Stimulated activated CD8-positive, alpha-beta memory T cell treated with anti-CD3 and anti-CD28 coated beads, Interleukin-7, amount 100 ng/mL, for 48 hours (primary cell): ENCODE results near the gene TENM4.

Experiments used
- DNase-seq, 2 donors: peaks; one replicate each; pipeline ENCODE4 v3.0.0-alpha.2; 2020; ENCODE audit warnings: low read depth in 1 of 2; ENCODE audit errors: extremely low read depth in 1 of 2

TENM4 gene

GRCh38 chr11:79421820-79422219 lies 19.0 kb downstream of the TENM4 start:
- no peak for DNase-seq

GRCh38 chr11:79419120-79419519 lies 21.7 kb downstream of the TENM4 start:
- no peak for DNase-seq

- DNase-seq, result no peak
Measured at GRCh38 chr11:79418241-79418640, 22.6 kb downstream of the TENM4 start.

- DNase-seq, result no peak
Measured at GRCh38 chr11:79417069-79417920, 23.5 kb downstream of the TENM4 start.

- no peak for DNase-seq
Measured at GRCh38 chr11:79415912-79416311, 24.9 kb downstream of the TENM4 start.

GRCh38 chr11:79415411-79415810 lies 25.4 kb downstream of the TENM4 start:
- no peak for DNase-seq

- DNase-seq, result no peak
Measured at GRCh38 chr11:79414644-79415317, 26.0 kb downstream of the TENM4 start.

GRCh38 chr11:79414041-79414440 lies 26.8 kb downstream of the TENM4 start:
- no peak for DNase-seq

GRCh38 chr11:79413268-79413667 lies 27.6 kb downstream of the TENM4 start:
- DNase-seq, result no peak

- no peak for DNase-seq
Measured at GRCh38 chr11:79412761-79413160, 28.1 kb downstream of the TENM4 start.

- DNase-seq, result no peak
Measured at GRCh38 chr11:79409330-79409729, 31.5 kb downstream of the TENM4 start.

- DNase-seq, result no peak
Measured at GRCh38 chr11:79406376-79406775, 34.5 kb downstream of the TENM4 start.

GRCh38 chr11:79404806-79405205 lies 36.0 kb downstream of the TENM4 start:
- DNase-seq, result no peak

GRCh38 chr11:79404325-79404724 lies 36.5 kb downstream of the TENM4 start:
- DNase-seq, result no peak

- no peak for DNase-seq
Measured at GRCh38 chr11:79403839-79404238, 37.0 kb downstream of the TENM4 start.

- DNase-seq, result no peak
Measured at GRCh38 chr11:79402912-79403311, 37.9 kb downstream of the TENM4 start.

GRCh38 chr11:79400717-79401330 lies 40.0 kb downstream of the TENM4 start:
- DNase-seq, result no peak

GRCh38 chr11:79400206-79400605 lies 40.6 kb downstream of the TENM4 start:
- DNase-seq, result no peak

- no peak for DNase-seq
Measured at GRCh38 chr11:79397252-79397651, 43.6 kb downstream of the TENM4 start.

GRCh38 chr11:79396674-79397073 lies 44.2 kb downstream of the TENM4 start:
- DNase-seq, result no peak

- DNase-seq, result no peak
Measured at GRCh38 chr11:79396001-79396400, 44.8 kb downstream of the TENM4 start.
